ENCODE results near the gene ABCC10. TPM values are rescaled to one million over a fixed set of nuclear protein-coding genes. Genes with fewer than 3 reads are reported as not detected.
"Not testable (repeated sequence)": the region's sequence is repeated elsewhere in the genome, so short reads cannot be mapped to it uniquely, and the experiment has no call there.

ABCC10 gene
- total RNA-seq, 1 donor from 2014 or later: 45.6 TPM

GRCh38 chr6:43412541-43412940 lies 14.8 kb upstream of the ABCC10 start:
- DNase-seq (ENCODE audit: low spot score): no peak
- H3K4me1 Mint-ChIP-seq (ENCODE audit: unreplicated experiment): no peaks in the 10 kb centered on the region
- TF ChIP-seq CTCF (IDR thresholded peaks at IDR 0.05; ENCODE audit: unreplicated experiment): no peak
- H3K27me3 Mint-ChIP-seq (ENCODE audit: unreplicated experiment): peaks cover 1% of the 10 kb centered on the region
- H3K27ac Mint-ChIP-seq (ENCODE audit: unreplicated experiment): no peak overlapping the region
- no peaks in the 10 kb centered on the region for H3K36me3 Mint-ChIP-seq (ENCODE audit: low read depth, unreplicated experiment)
- no peaks in the 10 kb centered on the region for H3K9me3 Mint-ChIP-seq (ENCODE audit: unreplicated experiment)
- H3K4me3 Mint-ChIP-seq (ENCODE audit: unreplicated experiment): no peak overlapping the region

GRCh38 chr6:43413002-43413401 lies 14.3 kb upstream of the ABCC10 start:
- TF ChIP-seq CTCF (IDR thresholded peaks at IDR 0.05; ENCODE audit: unreplicated experiment): no peak
- peaks cover 1% of the 10 kb centered on the region for H3K27me3 Mint-ChIP-seq (ENCODE audit: unreplicated experiment)
- no peak overlapping the region for H3K4me3 Mint-ChIP-seq (ENCODE audit: unreplicated experiment)
- H3K36me3 Mint-ChIP-seq (ENCODE audit: low read depth, unreplicated experiment): no peaks in the 10 kb centered on the region
- no peak overlapping the region for H3K27ac Mint-ChIP-seq (ENCODE audit: unreplicated experiment)
- H3K4me1 Mint-ChIP-seq (ENCODE audit: unreplicated experiment): no peaks in the 10 kb centered on the region
- no peak for DNase-seq (ENCODE audit: low spot score)
- no peaks in the 10 kb centered on the region for H3K9me3 Mint-ChIP-seq (ENCODE audit: unreplicated experiment)

GRCh38 chr6:43415275-43415674 lies 12.1 kb upstream of the ABCC10 start:
- not testable (repeated sequence) for H3K9me3 Mint-ChIP-seq (ENCODE audit: unreplicated experiment); H3K36me3 Mint-ChIP-seq (ENCODE audit: low read depth, unreplicated experiment); H3K27ac Mint-ChIP-seq (ENCODE audit: unreplicated experiment); H3K4me3 Mint-ChIP-seq (ENCODE audit: unreplicated experiment); H3K4me1 Mint-ChIP-seq (ENCODE audit: unreplicated experiment); H3K27me3 Mint-ChIP-seq (ENCODE audit: unreplicated experiment); DNase-seq (ENCODE audit: low spot score)

- H3K4me3 Mint-ChIP-seq (ENCODE audit: unreplicated experiment): no peak overlapping the region
- H3K9me3 Mint-ChIP-seq (ENCODE audit: unreplicated experiment): no peaks in the 10 kb centered on the region
- no peak for TF ChIP-seq CTCF (IDR thresholded peaks at IDR 0.05; ENCODE audit: unreplicated experiment)
- H3K36me3 Mint-ChIP-seq (ENCODE audit: low read depth, unreplicated experiment): no peaks in the 10 kb centered on the region
- DNase-seq (ENCODE audit: low spot score): no peak
- no peaks in the 10 kb centered on the region for H3K4me1 Mint-ChIP-seq (ENCODE audit: unreplicated experiment)
- H3K27me3 Mint-ChIP-seq (ENCODE audit: unreplicated experiment): no peaks in the 10 kb centered on the region
- no peak overlapping the region for H3K27ac Mint-ChIP-seq (ENCODE audit: unreplicated experiment)
Observed at GRCh38 chr6:43416935-43417334, 10.4 kb upstream of the ABCC10 start.

GRCh38 chr6:43420012-43420709 lies 7.2 kb upstream of the ABCC10 start:
- DNase-seq (ENCODE audit: low spot score): no peak
- Mint-ChIP-seq H3K4me1 (ENCODE audit: unreplicated experiment) (no peaks in the 10 kb centered on the region), H3K27ac (ENCODE audit: unreplicated experiment) (no peak overlapping the region), H3K36me3 (ENCODE audit: low read depth, unreplicated experiment) (no peaks in the 10 kb centered on the region), H3K9me3 (ENCODE audit: unreplicated experiment) (no peaks in the 10 kb centered on the region), H3K27me3 (ENCODE audit: unreplicated experiment) (no peaks in the 10 kb centered on the region), H3K4me3 (ENCODE audit: unreplicated experiment) (no peak overlapping the region)
- TF ChIP-seq CTCF (IDR thresholded peaks at IDR 0.05; ENCODE audit: unreplicated experiment): no peak
